GM21381 (cell line): ENCODE data around the gene CNST.
"Not testable (repeated sequence)": the region's sequence is repeated elsewhere in the genome, so short reads cannot be mapped to it uniquely, and the experiment has no call there.

ENCODE experiments used
- ATAC-seq: cut with Tn5 transposase; IDR thresholded peaks from one replicate; pipeline ENCODE4 v1.9.1; 2021; ENCODE audit warnings: mild to moderate bottlenecking, moderate library complexity; ENCODE audit not compliant: unreplicated experiment

The CNST gene

GRCh38 chr1:246558041-246558440, 8.2 kb upstream of the CNST start:
- no peak for ATAC-seq

GRCh38 chr1:246559310-246559709, 6.9 kb upstream of the CNST start:
- no peak for ATAC-seq

- ATAC-seq: not testable (repeated sequence)
These were observed 5.4 kb upstream of the CNST start for GRCh38 chr1:246560833-246561232.

- no peak for ATAC-seq
These were observed 1.2 kb upstream of the CNST start for GRCh38 chr1:246564839-246565750.

- no peak for ATAC-seq
These were observed 517 bp upstream of the CNST start for GRCh38 chr1:246565751-246566127.

GRCh38 chr1:246566813-246567645, 773 bp downstream of the CNST start:
- ATAC-seq: peak; percentile 24

GRCh38 chr1:246567646-246568235, 1.5 kb downstream of the CNST start:
- no peak for ATAC-seq

- ATAC-seq: no peak
These were observed 3.3 kb downstream of the CNST start for GRCh38 chr1:246569248-246570238.

GRCh38 chr1:246571309-246571708, 5.1 kb downstream of the CNST start:
- not testable (repeated sequence) for ATAC-seq

GRCh38 chr1:246571953-246572352, 5.7 kb downstream of the CNST start:
- ATAC-seq: no peak

- ATAC-seq: no peak
These were observed 6.5 kb downstream of the CNST start for GRCh38 chr1:246572785-246573184.

GRCh38 chr1:246573491-246573890, 7.2 kb downstream of the CNST start:
- no peak for ATAC-seq

GRCh38 chr1:246576709-246577032, 10.4 kb downstream of the CNST start:
- ATAC-seq: no peak

GRCh38 chr1:246577082-246577719, 10.9 kb downstream of the CNST start:
- ATAC-seq: no peak

- ATAC-seq: no peak
These were observed 11.5 kb downstream of the CNST start for GRCh38 chr1:246577720-246578106.

GRCh38 chr1:246579818-246580217, 13.6 kb downstream of the CNST start:
- ATAC-seq: peak; percentile 67

- no peak for ATAC-seq
These were observed 14.5 kb downstream of the CNST start for GRCh38 chr1:246580497-246581370.

GRCh38 chr1:246582301-246583055, 16.2 kb downstream of the CNST start:
- ATAC-seq: no peak
